Adrenal gland (tissue), 5 donors: ENCODE data around the gene SLC25A26.

Source experiments
- POLR2A ChIP-seq, 2 donors: fragments of 450-650 bp; IDR thresholded peaks; one replicate each; pipeline ENCODE4 v1.6.1; 2017; ENCODE audit warnings: antibody characterized with exemption in 2 of 2, mild to moderate bottlenecking in 2 of 2, moderate library complexity in 1 of 2
- TF ChIP-seq, protein P1 (sequence below), 6 experiments: fragments of 450-650 bp in 4 of 6; fragments of 200-600 bp in 2 of 6; sonication (generic) in 1 of 6; IDR thresholded peaks; 1 replicate in 5 of 6; 2 replicates in 1 of 6; pipeline versions ENCODE4 v1.5.1 to v1.8.0; 2016 to 2021; ENCODE audit warnings: antibody characterized with exemption in 6 of 6, mild to moderate bottlenecking in 2 of 6, moderate library complexity in 1 of 6
- donor health status: DM: no; HTN: no; CAD: no.

DNA sequence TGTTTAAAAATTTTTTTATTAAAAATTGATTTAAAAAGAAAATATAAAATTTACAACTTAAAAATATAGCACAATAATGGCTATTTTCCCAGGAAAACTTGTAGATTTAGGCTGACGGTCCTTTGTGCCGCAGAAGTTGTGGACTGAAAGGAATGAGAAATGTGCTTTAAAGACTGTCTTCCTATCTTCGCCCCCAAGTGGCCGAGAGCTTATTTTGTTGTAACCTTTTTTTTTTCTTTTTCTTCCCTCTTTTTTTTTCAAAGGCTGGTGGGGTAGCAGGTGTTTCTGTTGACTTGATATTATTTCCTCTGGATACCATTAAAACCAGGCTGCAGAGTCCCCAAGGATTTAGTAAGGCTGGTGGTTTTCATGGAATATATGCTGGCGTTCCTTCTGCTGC, 15.5 kb downstream of the SLC25A26 start:
- TF ChIP-seq, protein P1, sequence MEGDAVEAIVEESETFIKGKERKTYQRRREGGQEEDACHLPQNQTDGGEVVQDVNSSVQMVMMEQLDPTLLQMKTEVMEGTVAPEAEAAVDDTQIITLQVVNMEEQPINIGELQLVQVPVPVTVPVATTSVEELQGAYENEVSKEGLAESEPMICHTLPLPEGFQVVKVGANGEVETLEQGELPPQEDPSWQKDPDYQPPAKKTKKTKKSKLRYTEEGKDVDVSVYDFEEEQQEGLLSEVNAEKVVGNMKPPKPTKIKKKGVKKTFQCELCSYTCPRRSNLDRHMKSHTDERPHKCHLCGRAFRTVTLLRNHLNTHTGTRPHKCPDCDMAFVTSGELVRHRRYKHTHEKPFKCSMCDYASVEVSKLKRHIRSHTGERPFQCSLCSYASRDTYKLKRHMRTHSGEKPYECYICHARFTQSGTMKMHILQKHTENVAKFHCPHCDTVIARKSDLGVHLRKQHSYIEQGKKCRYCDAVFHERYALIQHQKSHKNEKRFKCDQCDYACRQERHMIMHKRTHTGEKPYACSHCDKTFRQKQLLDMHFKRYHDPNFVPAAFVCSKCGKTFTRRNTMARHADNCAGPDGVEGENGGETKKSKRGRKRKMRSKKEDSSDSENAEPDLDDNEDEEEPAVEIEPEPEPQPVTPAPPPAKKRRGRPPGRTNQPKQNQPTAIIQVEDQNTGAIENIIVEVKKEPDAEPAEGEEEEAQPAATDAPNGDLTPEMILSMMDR (IDR thresholded peaks at IDR 0.05), result no peak
- TF ChIP-seq POLR2A (IDR thresholded peaks at IDR 0.05), result no peak
